Activated CD8-positive, alpha-beta memory T cell treated with anti-CD3 and anti-CD28 coated beads, Interleukin-2, amount 10 ng/mL, durations not matched to agents 7 days and 5 days (primary cell): ENCODE data around the gene SH3BP5. TPM values are rescaled to one million over a fixed set of nuclear protein-coding genes. Genes with fewer than 3 reads are reported as not detected.

Experiments used
- ATAC-seq: fragments of 150-1000 bp; cut with Tn5 transposase; one replicate; pipeline ENCODE4 v1.10.0; 2021; ENCODE audit warnings: moderate library complexity
- CTCF ChIA-PET: fragments of 350-600 bp; sonication (Branson Sonifier 250); formaldehyde crosslinking; loops from one replicate; lab custom pipeline; 2021; ENCODE audit warnings: antibody characterized with exemption; lab: Charles Lee
- DNase-seq: peaks from one replicate; pipeline ENCODE4 v3.0.0-alpha.2; 2020
- H3K27ac Mint-ChIP-seq: one replicate; pipeline ENCODE4 v1.8.0; 2021; ENCODE audit warnings: mild to moderate bottlenecking, mixed read lengths
- H3K27me3 Mint-ChIP-seq: one replicate; pipeline ENCODE4 v1.8.0; 2021; ENCODE audit warnings: mixed read lengths
- H3K36me3 Mint-ChIP-seq: one replicate; pipeline ENCODE4 v1.8.0; 2021; ENCODE audit warnings: mild to moderate bottlenecking, mixed read lengths
- H3K4me1 Mint-ChIP-seq: one replicate; pipeline ENCODE4 v1.8.0; 2021; ENCODE audit warnings: mixed read lengths
- H3K4me3 Mint-ChIP-seq: one replicate; pipeline ENCODE4 v1.8.0; 2021; ENCODE audit warnings: mild to moderate bottlenecking, moderate library complexity, mixed read lengths
- H3K9me3 Mint-ChIP-seq: one replicate; pipeline ENCODE4 v1.8.0; 2022; ENCODE audit warnings: low read depth, mixed read lengths
- total RNA-seq, 2 experiments: library from RNA; stranded (reverse); gene quantifications; one replicate each; pipeline ENCODE4 v1.2.3, GENCODE V29; 2021

The SH3BP5 gene
- total RNA-seq, 2 experiments from 2014 or later: 19.4 to 30.3 TPM

DNA sequence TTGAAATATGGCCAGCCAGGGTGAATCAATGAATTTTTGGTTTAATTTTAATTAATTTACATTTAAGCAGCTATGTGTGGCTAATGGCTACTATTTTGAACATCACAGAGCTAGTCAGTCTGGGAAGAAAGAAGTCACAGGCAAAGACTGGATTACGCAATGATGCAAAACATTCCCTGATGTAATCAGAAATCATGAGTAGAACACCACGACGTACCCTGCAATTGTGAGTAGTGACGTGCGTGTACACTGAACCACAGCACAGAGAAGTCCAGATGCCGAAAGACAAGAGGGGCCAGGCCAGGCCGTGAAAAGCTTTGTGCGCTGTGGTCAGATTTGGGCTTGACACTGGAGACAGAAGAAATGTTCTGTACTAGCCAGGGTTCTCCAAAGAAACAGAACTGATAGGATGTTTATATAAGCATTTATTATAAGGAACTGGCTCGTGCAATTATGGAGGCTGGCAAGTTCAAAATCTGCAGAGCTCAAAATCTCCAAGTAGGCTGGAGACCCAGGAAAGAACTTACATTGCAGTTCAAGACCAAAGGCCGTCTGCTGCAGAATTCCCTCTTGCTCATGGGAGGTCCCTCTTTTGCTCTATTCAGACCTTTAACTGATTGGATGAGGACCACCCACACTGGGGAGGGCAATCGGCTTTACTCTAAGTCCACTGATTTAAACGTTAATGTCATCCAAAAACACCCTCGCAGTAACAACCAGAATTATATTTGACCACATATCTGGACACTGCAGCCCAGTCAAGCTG, 44.6 kb downstream of the SH3BP5 start:
- H3K9me3 Mint-ChIP-seq: no peaks in the 10 kb centered on the region
- H3K27me3 Mint-ChIP-seq: no peaks in the 10 kb centered on the region
- ATAC-seq: no peak
- no peak overlapping the region for H3K27ac Mint-ChIP-seq
- peaks cover 29% of the 10 kb centered on the region for H3K36me3 Mint-ChIP-seq
- DNase-seq: no peak
- peaks cover 58% of the 10 kb centered on the region for H3K4me1 Mint-ChIP-seq
- no peak overlapping the region for H3K4me3 Mint-ChIP-seq
- CTCF ChIA-PET: interaction anchor here (0.8 to 9.9 kb wide), 5 partner anchors 12 to 70 kb away, joined by 3 to 58 read pairs (median 5); no protein-coding TSS in a partner anchor

DNA sequence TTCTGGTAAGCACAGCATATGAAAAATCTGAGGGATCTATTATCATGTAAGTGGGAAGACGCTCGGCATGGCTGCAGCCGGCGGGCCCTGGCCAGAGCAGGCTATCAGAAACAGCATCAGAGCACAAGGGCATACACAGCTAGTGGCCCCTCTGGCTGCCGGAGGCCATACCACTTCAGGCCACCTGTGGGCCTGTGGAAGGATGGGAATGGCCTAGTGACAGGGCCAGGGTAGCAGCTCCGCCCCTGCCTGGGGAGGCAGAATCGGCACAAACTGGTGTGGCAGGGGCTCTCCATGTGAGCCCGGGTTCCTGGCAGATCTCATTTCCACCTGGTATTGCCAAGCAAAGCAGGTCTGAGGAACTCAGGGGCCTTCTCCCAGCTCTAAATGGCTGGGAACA, 46.4 kb downstream of the SH3BP5 start:
- DNase-seq (no peak), ATAC-seq (no peak)
- Mint-ChIP-seq H3K9me3 (no peaks in the 10 kb centered on the region), H3K27ac (no peak overlapping the region), H3K27me3 (no peaks in the 10 kb centered on the region), H3K4me1 (peaks cover 41% of the 10 kb centered on the region), H3K4me3 (no peak overlapping the region), H3K36me3 (peaks cover 26% of the 10 kb centered on the region)
- CTCF ChIA-PET: interaction anchor here (1.5 to 9.9 kb wide), 3 partner anchors 11 to 44 kb away, joined by 3 to 58 read pairs (median 5); no protein-coding TSS in a partner anchor

DNA sequence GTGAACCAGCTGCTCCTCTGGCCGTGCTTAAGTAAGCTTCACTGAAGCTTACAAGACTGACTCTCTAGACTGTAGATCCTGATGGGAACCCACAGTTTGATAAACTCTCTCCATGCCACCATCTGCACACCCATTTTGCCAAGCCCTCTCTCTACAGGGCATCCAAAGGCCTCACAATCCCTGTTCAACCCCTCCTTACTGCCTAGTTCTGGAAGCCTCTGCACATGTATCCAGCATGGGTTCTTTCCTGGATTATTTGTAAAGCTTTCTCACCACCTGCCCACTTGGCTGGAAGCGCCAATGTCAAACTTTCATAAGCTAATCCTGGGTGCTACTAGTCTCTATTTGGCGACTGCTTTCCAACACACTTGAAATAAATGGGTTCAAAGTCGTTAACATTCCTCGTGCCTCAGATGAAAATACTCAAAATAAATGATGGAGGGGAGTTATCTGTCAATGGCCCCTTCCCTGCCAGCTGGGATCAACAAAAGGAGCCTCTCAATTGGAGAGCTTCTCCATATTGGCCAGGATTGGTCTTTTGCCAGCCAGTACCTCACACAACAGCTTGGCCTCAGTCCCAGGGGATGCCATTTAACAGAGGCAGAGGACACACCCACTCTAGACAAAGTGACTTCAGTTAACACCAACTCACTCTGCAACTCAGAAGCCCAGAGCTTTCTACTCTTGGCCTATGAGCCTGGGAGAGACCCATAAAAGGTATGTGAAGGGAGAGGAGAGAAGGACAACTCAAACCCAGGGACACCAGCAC, 48.1 kb downstream of the SH3BP5 start:
- Mint-ChIP-seq H3K27ac (no peak overlapping the region), H3K27me3 (no peaks in the 10 kb centered on the region), H3K4me3 (no peak overlapping the region), H3K4me1 (peaks cover 27% of the 10 kb centered on the region), H3K9me3 (no peaks in the 10 kb centered on the region), H3K36me3 (peaks cover 21% of the 10 kb centered on the region)
- CTCF ChIA-PET: interaction anchor here (1.2 to 9.9 kb wide), 3 partner anchors 9 to 24 kb away, joined by 3 to 58 read pairs (median 4); no protein-coding TSS in a partner anchor
- DNase-seq: no peak
- ATAC-seq: no peak

DNA sequence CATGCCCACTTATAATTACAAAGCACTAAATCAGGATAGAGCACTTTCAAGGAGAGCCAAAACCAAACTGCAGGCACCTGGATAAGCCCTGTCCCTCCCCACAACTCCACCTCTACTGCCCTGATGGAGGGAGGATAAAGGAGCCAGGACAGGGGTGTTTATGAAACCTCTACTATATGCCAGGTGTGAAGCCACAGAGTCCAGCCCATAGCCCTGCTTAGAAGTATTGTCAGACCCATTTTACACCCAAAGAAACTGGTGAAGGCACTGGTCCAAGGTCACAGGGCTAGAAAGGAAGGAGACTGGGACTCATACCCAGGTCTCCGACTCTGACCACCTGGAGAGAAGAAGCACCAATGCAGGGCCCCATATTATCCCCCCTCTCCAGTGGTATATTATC, 48.7 kb downstream of the SH3BP5 start:
- H3K27me3 Mint-ChIP-seq: no peaks in the 10 kb centered on the region
- H3K4me3 Mint-ChIP-seq: no peak overlapping the region
- DNase-seq (no peak), ATAC-seq (no peak)
- peaks cover 21% of the 10 kb centered on the region for H3K4me1 Mint-ChIP-seq
- CTCF ChIA-PET: interaction anchor here (1.2 to 9.9 kb wide), 3 partner anchors 16 to 51 kb away, joined by 3 to 58 read pairs (median 4); no protein-coding TSS in a partner anchor
- H3K27ac Mint-ChIP-seq: no peak overlapping the region
- peaks cover 15% of the 10 kb centered on the region for H3K36me3 Mint-ChIP-seq
- no peaks in the 10 kb centered on the region for H3K9me3 Mint-ChIP-seq

- H3K36me3 Mint-ChIP-seq: peaks cover 9% of the 10 kb centered on the region
- H3K27me3 Mint-ChIP-seq: no peaks in the 10 kb centered on the region
- H3K4me1 Mint-ChIP-seq: peaks cover 11% of the 10 kb centered on the region
- no peak overlapping the region for H3K27ac Mint-ChIP-seq
- CTCF ChIA-PET: interaction anchor here (9.9 kb wide), 1 partner anchor 14 kb away, joined by 58 read pairs; no protein-coding TSS in a partner anchor
- ATAC-seq: no peak
- H3K9me3 Mint-ChIP-seq: no peaks in the 10 kb centered on the region
- no peak for DNase-seq
- no peak overlapping the region for H3K4me3 Mint-ChIP-seq
Observed at GRCh38 chr3:15281817-15282216, 50.6 kb downstream of the SH3BP5 start.

DNA sequence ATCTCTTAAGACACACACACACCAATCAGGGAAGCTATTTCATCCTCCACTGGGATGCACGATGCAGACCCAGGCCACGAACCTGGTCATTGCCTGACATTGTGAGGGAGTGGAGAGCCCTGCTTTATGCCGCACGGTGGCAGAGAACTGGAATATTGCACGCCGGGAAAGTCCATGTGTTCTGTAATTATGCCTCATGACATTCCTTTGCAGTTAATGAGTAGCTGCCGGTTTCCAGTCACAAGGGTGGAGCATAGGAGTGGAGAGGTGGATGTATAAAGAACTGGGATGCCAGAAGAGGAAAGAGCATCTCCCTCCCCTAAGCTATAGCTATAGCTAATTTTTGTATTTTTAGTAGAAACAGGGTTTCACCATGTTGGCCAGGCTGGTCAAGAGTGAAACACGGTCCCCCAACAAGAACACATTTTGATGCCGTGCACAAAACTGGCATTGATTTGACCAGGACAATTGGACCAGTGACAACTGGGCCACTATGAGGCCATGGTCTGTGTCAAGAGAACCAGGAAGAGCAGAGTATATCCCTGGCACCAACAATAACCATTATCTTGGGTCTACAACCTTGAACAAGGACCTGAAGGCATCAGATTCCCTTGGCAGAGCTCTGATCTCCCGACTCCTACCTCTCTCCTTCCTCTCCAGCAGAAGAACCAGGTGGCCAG, 51.4 kb downstream of the SH3BP5 start:
- H3K27ac Mint-ChIP-seq: no peak overlapping the region
- DNase-seq: no peak
- H3K4me1 Mint-ChIP-seq: peaks cover 17% of the 10 kb centered on the region
- no peaks in the 10 kb centered on the region for H3K9me3 Mint-ChIP-seq
- H3K27me3 Mint-ChIP-seq: no peaks in the 10 kb centered on the region
- CTCF ChIA-PET: interaction anchor here (1.6 to 9.9 kb wide), 2 partner anchors 10 to 13 kb away, joined by 5 to 58 read pairs; no protein-coding TSS in a partner anchor
- ATAC-seq: no peak
- peaks cover 6% of the 10 kb centered on the region for H3K36me3 Mint-ChIP-seq
- no peak overlapping the region for H3K4me3 Mint-ChIP-seq

DNA sequence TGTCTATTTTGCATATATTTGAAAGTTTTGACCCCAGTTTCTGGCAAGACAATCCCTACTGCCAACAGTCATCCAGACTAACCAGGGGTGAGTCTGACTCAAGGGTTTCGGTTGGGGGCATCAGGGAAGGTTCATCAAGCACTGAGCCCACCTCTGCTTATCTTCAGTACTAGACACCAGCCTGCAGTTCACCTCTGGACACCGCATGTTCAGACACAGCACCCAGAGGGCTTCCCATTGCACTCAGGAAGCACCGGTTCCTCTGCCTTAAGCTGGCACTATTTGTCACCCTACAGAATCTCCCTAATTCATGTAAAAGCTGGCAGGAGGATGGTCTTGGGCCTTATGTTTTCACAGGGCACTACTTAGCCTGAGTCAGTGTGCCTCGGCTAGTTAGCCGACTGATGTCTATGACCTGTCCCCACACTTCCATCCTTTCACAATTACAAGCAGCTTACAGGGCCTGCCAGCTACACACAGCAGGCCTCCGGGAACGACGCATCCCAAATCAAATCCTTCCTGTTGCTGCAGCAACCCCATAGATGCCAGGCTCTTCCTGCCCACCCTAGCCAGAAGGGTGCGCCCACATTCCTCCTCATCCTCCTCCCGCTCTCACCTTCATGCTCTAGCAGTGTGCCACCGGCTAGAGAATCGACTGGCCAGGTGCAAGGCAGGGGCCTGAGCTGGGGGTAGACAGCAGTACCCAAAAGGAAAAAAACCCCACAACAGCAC, 52.5 kb downstream of the SH3BP5 start:
- no peak overlapping the region for H3K27ac Mint-ChIP-seq
- CTCF ChIA-PET: interaction anchor here (1.6 to 9.9 kb wide), 4 partner anchors 12 to 52 kb away, joined by 5 to 58 read pairs (median 6); partner anchors contain the start of gene SH3BP5
- DNase-seq (no peak), ATAC-seq (no peak)
- no peaks in the 10 kb centered on the region for H3K9me3 Mint-ChIP-seq
- H3K36me3 Mint-ChIP-seq: peaks cover 2% of the 10 kb centered on the region
- peaks cover 26% of the 10 kb centered on the region for H3K4me1 Mint-ChIP-seq
- no peak overlapping the region for H3K4me3 Mint-ChIP-seq
- no peaks in the 10 kb centered on the region for H3K27me3 Mint-ChIP-seq

GRCh38 chr3:15279205-15279604, 53.2 kb downstream of the SH3BP5 start:
- peaks cover 28% of the 10 kb centered on the region for H3K4me1 Mint-ChIP-seq
- H3K36me3 Mint-ChIP-seq: peaks cover 7% of the 10 kb centered on the region
- H3K9me3 Mint-ChIP-seq: no peaks in the 10 kb centered on the region
- H3K27ac Mint-ChIP-seq: no peak overlapping the region
- H3K4me3 Mint-ChIP-seq: no peak overlapping the region
- DNase-seq (no peak), ATAC-seq (no peak)
- CTCF ChIA-PET: interaction anchor here (1.5 to 1.7 kb wide), 4 partner anchors 11 to 53 kb away, joined by 3 to 7 read pairs (median 5); partner anchors contain the start of gene SH3BP5
- H3K27me3 Mint-ChIP-seq: no peaks in the 10 kb centered on the region

- no peaks in the 10 kb centered on the region for H3K27me3 Mint-ChIP-seq
- peaks cover 11% of the 10 kb centered on the region for H3K36me3 Mint-ChIP-seq
- H3K4me1 Mint-ChIP-seq: peaks cover 29% of the 10 kb centered on the region
- H3K27ac Mint-ChIP-seq: no peak overlapping the region
- CTCF ChIA-PET: interaction anchor here (0.8 to 2.2 kb wide), 8 partner anchors 10 to 56 kb away, joined by 3 to 10 read pairs (median 4); partner anchors contain the start of gene SH3BP5
- no peaks in the 10 kb centered on the region for H3K9me3 Mint-ChIP-seq
- no peak overlapping the region for H3K4me3 Mint-ChIP-seq
- no peak for DNase-seq
- no peak for ATAC-seq
Observed at GRCh38 chr3:15277861-15278500, 54.4 kb downstream of the SH3BP5 start.

DNA sequence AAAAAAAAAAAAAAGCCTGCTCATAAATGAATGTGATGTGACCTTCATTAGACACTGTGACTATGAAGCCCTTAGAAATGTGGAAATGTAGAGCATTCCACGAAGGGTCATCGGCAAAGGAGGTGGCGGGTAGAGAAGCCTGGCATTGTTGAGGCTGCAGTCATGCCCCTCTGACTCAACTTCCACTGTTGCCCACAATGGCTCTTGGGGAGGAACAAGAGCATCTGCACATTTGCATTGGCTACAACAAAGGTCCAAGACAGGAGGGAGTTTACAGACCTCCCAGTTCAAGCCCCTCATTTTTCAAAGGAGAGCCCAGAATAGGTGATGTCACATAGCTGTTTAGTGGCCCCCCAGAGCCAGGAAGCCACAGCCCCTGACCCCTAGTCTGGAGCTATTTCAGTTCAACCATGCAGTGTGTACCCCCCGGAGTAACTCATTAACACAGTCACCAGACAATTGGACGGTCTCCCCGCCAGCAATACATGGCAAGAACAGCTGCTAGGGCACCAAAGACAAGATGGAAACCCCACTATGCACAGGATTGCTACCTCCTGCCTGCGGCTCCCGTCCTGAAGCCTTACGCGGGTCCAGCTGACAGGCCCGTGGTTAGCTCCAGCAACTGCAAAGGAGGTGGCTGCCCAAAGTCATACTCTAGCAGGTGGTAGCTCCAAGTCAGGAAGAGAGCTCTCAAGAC, 56.2 kb downstream of the SH3BP5 start:
- peaks cover 12% of the 10 kb centered on the region for H3K36me3 Mint-ChIP-seq
- no peak for DNase-seq
- H3K27me3 Mint-ChIP-seq: no peaks in the 10 kb centered on the region
- H3K4me1 Mint-ChIP-seq: peaks cover 45% of the 10 kb centered on the region
- CTCF ChIA-PET: interaction anchor here (0.6 to 2.2 kb wide), 10 partner anchors 8 to 60 kb away, joined by 3 to 10 read pairs (median 4); partner anchors contain the start of gene SH3BP5
- no peak for ATAC-seq
- no peak overlapping the region for H3K4me3 Mint-ChIP-seq
- no peaks in the 10 kb centered on the region for H3K9me3 Mint-ChIP-seq
- H3K27ac Mint-ChIP-seq: no peak overlapping the region

GRCh38 chr3:15273227-15273626, 59.2 kb downstream of the SH3BP5 start:
- ATAC-seq (no peak), DNase-seq (no peak)
- H3K4me3 Mint-ChIP-seq: no peak overlapping the region
- CTCF ChIA-PET: interaction anchor here (1.0 to 1.8 kb wide), 5 partner anchors 40 to 132 kb away, joined by 4 to 7 read pairs (median 5); partner anchors contain the start of gene SH3BP5
- H3K27me3 Mint-ChIP-seq: no peaks in the 10 kb centered on the region
- H3K9me3 Mint-ChIP-seq: no peaks in the 10 kb centered on the region
- H3K36me3 Mint-ChIP-seq: peaks cover 24% of the 10 kb centered on the region
- peaks cover 66% of the 10 kb centered on the region for H3K4me1 Mint-ChIP-seq
- peak overlapping the region; percentile 37 for H3K27ac Mint-ChIP-seq
